Astrocyte (in vitro differentiated cells and primary cell): ENCODE measurements around the gene TBL1XR1.

Experiments used
- EZH2 ChIP-seq: IDR thresholded peaks from 2 replicates; pipeline ENCODE4 v1.6.1; 2012; ENCODE audit warnings: mild to moderate bottlenecking, low read length, inconsistent platforms; ENCODE audit not compliant: insufficient read depth
- TF ChIP-seq, protein P1 (sequence below): IDR thresholded peaks from 2 replicates; pipeline ENCODE4 v1.5.1; 2011; ENCODE audit warnings: low read depth, mild to moderate bottlenecking, inconsistent platforms, low read length, moderate library complexity; ENCODE audit not compliant: insufficient read depth

DNA sequence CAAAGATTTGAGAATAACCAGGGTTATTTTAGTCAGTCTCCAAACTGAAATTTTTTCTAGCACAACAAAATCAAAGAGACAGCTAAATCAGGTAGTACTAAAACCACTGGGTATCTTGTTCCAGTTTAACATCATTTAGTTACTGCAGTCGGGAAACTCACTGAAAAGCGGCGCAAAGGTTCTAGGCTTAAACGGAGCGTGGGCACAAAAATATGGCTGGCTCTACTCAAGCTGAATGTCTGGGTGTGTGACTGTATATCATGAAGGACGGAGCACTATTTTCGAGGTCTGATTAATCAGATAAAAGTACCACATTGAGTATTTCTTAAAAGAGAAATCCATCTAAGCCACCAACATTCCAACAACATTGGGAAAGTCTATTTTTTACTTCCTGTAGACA is 152.1 kb downstream of the TBL1XR1 start:
- TF ChIP-seq, protein P1, sequence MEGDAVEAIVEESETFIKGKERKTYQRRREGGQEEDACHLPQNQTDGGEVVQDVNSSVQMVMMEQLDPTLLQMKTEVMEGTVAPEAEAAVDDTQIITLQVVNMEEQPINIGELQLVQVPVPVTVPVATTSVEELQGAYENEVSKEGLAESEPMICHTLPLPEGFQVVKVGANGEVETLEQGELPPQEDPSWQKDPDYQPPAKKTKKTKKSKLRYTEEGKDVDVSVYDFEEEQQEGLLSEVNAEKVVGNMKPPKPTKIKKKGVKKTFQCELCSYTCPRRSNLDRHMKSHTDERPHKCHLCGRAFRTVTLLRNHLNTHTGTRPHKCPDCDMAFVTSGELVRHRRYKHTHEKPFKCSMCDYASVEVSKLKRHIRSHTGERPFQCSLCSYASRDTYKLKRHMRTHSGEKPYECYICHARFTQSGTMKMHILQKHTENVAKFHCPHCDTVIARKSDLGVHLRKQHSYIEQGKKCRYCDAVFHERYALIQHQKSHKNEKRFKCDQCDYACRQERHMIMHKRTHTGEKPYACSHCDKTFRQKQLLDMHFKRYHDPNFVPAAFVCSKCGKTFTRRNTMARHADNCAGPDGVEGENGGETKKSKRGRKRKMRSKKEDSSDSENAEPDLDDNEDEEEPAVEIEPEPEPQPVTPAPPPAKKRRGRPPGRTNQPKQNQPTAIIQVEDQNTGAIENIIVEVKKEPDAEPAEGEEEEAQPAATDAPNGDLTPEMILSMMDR, result no peak
- TF ChIP-seq EZH2, result no peak
